SK-N-SH (cell line): Measurements from ENCODE around the gene MYO16. TPM values are rescaled to one million over a fixed set of nuclear protein-coding genes. Genes with fewer than 3 reads are reported as not detected.

Experiments
- CTCF ChIA-PET: fragments of 300-600, 350-600 bp; formaldehyde crosslinking; extraction: SDS; loops from one replicate; lab custom pipeline; 2021; lab: Yijun Ruan, JAX
- POLR2A ChIA-PET: fragments of 350-600 bp; sonication (Branson Sonifier 250); formaldehyde crosslinking; extraction: SDS; loops from one replicate; lab custom pipeline; 2020; ENCODE audit warnings: antibody characterized with exemption, inconsistent platforms; lab: Yijun Ruan, JAX
- DNase-seq: peaks from one replicate; pipeline ENCODE4 v3.0.0; 2012
- H2AFZ ChIP-seq: fragments of 200-600 bp; sonication (generic); 2 replicates; pipeline ENCODE4 v1.8.1; 2016; ENCODE audit warnings: antibody characterized with exemption, mild to moderate bottlenecking, low read depth
- H3F3A ChIP-seq: fragments of 200-600 bp; sonication (generic); replicated peaks from 2 replicates; pipeline ENCODE3; 2016; ENCODE audit warnings: antibody characterized with exemption, mild to moderate bottlenecking; ENCODE audit not compliant: insufficient read depth
- H3K27ac ChIP-seq, 2 experiments: fragments of 200-500 bp in 1 of 2; fragments of 200-600 bp in 1 of 2; sonication (Bioruptor generic) in 1 of 2; sonication (generic), shearing (Covaris generic) in 1 of 2; 2 replicates each; pipeline versions ENCODE4 v1.5.1 to v1.6.1; 2014 to 2016; ENCODE audit warnings: low read depth in 2 of 2, inconsistent platforms in 1 of 2, low read length in 1 of 2, mild to moderate bottlenecking in 1 of 2, mixed read lengths in 1 of 2
- H3K27me3 ChIP-seq: fragments of 200-600 bp; sonication (generic), shearing (Covaris generic); 2 replicates; pipeline ENCODE4 v1.6.1; 2016; ENCODE audit warnings: mixed run types; ENCODE audit not compliant: insufficient read depth
- H3K36me3 ChIP-seq, 2 experiments: fragments of 200-500 bp in 1 of 2; fragments of 200-600 bp in 1 of 2; sonication (Bioruptor generic) in 1 of 2; sonication (generic) in 1 of 2; replicated peaks in 1 of 2; 2 replicates each; pipeline versions ENCODE3 to v1.5.1; 2014 to 2016; ENCODE audit warnings: low read length in 1 of 2, mild to moderate bottlenecking in 1 of 2; ENCODE audit not compliant: insufficient read depth in 2 of 2, control insufficient read depth in 1 of 2
- H3K4me1 ChIP-seq, 2 experiments: fragments of 200-500 bp in 1 of 2; fragments of 200-600 bp in 1 of 2; sonication (Bioruptor generic) in 1 of 2; sonication (generic), shearing (Covaris generic) in 1 of 2; 2 replicates each; pipeline versions ENCODE4 v1.5.1 to v1.6.1; 2014 to 2016; ENCODE audit warnings: low read depth in 1 of 2, low read length in 1 of 2, mixed run types in 1 of 2; ENCODE audit not compliant: insufficient read depth in 2 of 2, control insufficient read depth in 1 of 2
- H3K4me2 ChIP-seq: fragments of 200-600 bp; sonication (generic), shearing (Covaris generic); 2 replicates; pipeline ENCODE4 v1.6.1; 2017; ENCODE audit warnings: mixed run types
- H3K4me3 ChIP-seq, 2 experiments: fragments of 200-500 bp in 1 of 2; fragments of 200-600 bp in 1 of 2; sonication (Bioruptor generic) in 1 of 2; sonication (generic), shearing (Covaris generic) in 1 of 2; 2 replicates each; pipeline versions ENCODE4 v1.5.1 to v1.8.1; 2014 to 2016; ENCODE audit warnings: low read depth in 2 of 2, inconsistent platforms in 1 of 2, low read length in 1 of 2, mild to moderate bottlenecking in 1 of 2, mixed read lengths in 1 of 2, moderate library complexity in 1 of 2
- H3K79me2 ChIP-seq: fragments of 200-600 bp; sonication (generic); 2 replicates; pipeline ENCODE4 v1.8.1; 2017; ENCODE audit warnings: mild to moderate bottlenecking; ENCODE audit not compliant: insufficient read depth
- H3K9ac ChIP-seq: fragments of 200-600 bp; sonication (generic); 2 replicates; pipeline ENCODE4 v1.6.1; 2017; ENCODE audit warnings: mixed run types
- H3K9me2 ChIP-seq: fragments of 200-600 bp; sonication (generic); 2 replicates; pipeline ENCODE4 v1.6.1; 2017; ENCODE audit warnings: mixed run types
- H3K9me3 ChIP-seq: fragments of 200-600 bp; sonication (generic); 2 replicates; pipeline ENCODE4 v1.6.1; 2017; ENCODE audit warnings: mixed run types, mild to moderate bottlenecking, moderate library complexity
- H4K20me1 ChIP-seq: fragments of 200-600 bp; sonication (generic); 2 replicates; pipeline ENCODE4 v1.6.1; 2017; ENCODE audit warnings: mild to moderate bottlenecking, mixed run types; ENCODE audit not compliant: insufficient read depth
- ELF1 ChIP-seq: IDR thresholded peaks from 2 replicates; pipeline ENCODE4 v1.4.0; 2012
- EP300 ChIP-seq, 2 experiments: IDR thresholded peaks; 2 replicates each; pipeline versions ENCODE4 v1.4.0 to v1.6.1; 2012; ENCODE audit warnings: borderline replicate concordance in 1 of 2, low read depth in 1 of 2, low read length in 1 of 2
- FOXM1 ChIP-seq: IDR thresholded peaks from 2 replicates; pipeline ENCODE4 v1.4.0; 2012; ENCODE audit warnings: low read depth, mild to moderate bottlenecking
- GABPA ChIP-seq: IDR thresholded peaks from 2 replicates; pipeline ENCODE4 v1.4.0; 2012; ENCODE audit warnings: low read depth, mild to moderate bottlenecking
- JUND ChIP-seq: IDR thresholded peaks from 2 replicates; pipeline ENCODE4 v1.4.0; 2012
- MEF2A ChIP-seq: IDR thresholded peaks from 2 replicates; pipeline ENCODE4 v1.4.0; 2012; ENCODE audit warnings: low read depth, borderline replicate concordance
- MXI1 ChIP-seq: IDR thresholded peaks from 2 replicates; pipeline ENCODE4 v1.6.1; 2012; ENCODE audit warnings: mild to moderate bottlenecking, low read depth, low read length, improper control_type of control experiment
- NRF1 ChIP-seq: IDR thresholded peaks from 2 replicates; pipeline ENCODE4 v1.6.1; 2012; ENCODE audit warnings: low read depth, mild to moderate bottlenecking, low read length
- POLR2AphosphoS5 ChIP-seq: IDR thresholded peaks from 2 replicates; pipeline ENCODE4 v1.6.1; 2012; ENCODE audit warnings: low read depth, low read length
- RAD21 ChIP-seq: IDR thresholded peaks from 2 replicates; pipeline ENCODE4 v1.6.1; 2012; ENCODE audit warnings: mild to moderate bottlenecking, low read length
- SIN3A ChIP-seq: IDR thresholded peaks from 2 replicates; pipeline ENCODE4 v1.6.1; 2012; ENCODE audit warnings: low read depth, mild to moderate bottlenecking, low read length, moderate library complexity, borderline replicate concordance
- TAF1 ChIP-seq: IDR thresholded peaks from 2 replicates; pipeline ENCODE4 v1.6.1; 2012; ENCODE audit warnings: low read depth, mild to moderate bottlenecking, low read length, moderate library complexity, borderline replicate concordance
- TCF12 ChIP-seq: IDR thresholded peaks from 2 replicates; pipeline ENCODE4 v1.4.0; 2012
- TEAD4 ChIP-seq: IDR thresholded peaks from 2 replicates; pipeline ENCODE4 v1.4.0; 2012; ENCODE audit warnings: mild to moderate bottlenecking, borderline replicate concordance; ENCODE audit not compliant: insufficient read depth
- YY1 ChIP-seq: IDR thresholded peaks from 2 replicates; pipeline ENCODE4 v1.4.0; 2012; ENCODE audit warnings: low read depth, mild to moderate bottlenecking
- WGBS: methylation state at CpG from one replicate; pipeline ENCODE4 v1.1.6; 2017; ENCODE audit warnings: low lambda C conversion rate; 5-methylcytosine and 5-hydroxymethylcytosine counted together
- polyA plus RNA-seq, 3 experiments: library from polyadenylated mRNA; depleted of rRNA; stranded (reverse); fragments of >200 nt; gene quantifications; 2 replicates each; pipeline ENCODE4 v1.2.3, GENCODE V29; 2012
- TF ChIP-seq, protein P1 (sequence below): IDR thresholded peaks from 2 replicates; pipeline ENCODE4 v1.4.0; 2012; ENCODE audit warnings: low read depth, borderline replicate concordance
- TF ChIP-seq, protein P2 (sequence below): IDR thresholded peaks from 2 replicates; pipeline ENCODE4; 2012
- TF ChIP-seq, protein P3 (sequence below): IDR thresholded peaks from 2 replicates; pipeline ENCODE4 v1.4.0; 2012; ENCODE audit warnings: low read depth, borderline replicate concordance
- TF ChIP-seq, protein P4 (sequence below): IDR thresholded peaks from 2 replicates; pipeline ENCODE4 v1.6.1; 2012; ENCODE audit warnings: mild to moderate bottlenecking, low read depth, low read length, moderate library complexity

Gene MYO16
- polyA plus RNA-seq, 1 of the 3 experiments (the other 2 are of a cell fraction): 0.07 TPM

DNA sequence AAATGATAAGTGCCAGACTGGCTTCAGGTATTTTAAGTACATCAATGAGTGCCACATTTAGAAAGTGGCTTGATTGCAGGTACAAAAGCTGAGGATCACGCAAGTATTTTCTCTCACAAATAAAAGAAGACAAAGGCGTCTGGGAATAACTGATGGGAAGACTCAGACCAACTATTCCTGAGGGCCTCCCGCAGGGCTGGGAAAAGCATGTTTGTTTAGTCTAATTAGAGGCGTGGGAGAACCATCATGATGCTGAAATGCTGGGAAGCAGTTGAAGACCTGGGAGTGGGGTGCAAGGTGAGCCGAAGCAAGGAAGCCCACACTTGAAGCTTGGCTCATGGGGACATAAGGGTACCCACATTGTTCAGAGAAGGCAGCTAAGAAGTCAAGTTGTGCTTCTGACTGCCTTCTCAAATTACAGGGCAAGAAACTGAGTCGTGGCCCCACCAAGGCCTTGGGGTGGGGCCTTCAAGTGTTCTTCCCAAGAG, 536.0 kb downstream of the MYO16 start:
- CTCF ChIA-PET: no interaction called here

More for the DNA sequence above, 536.0 kb downstream of the MYO16 start:
- Histone ChIP-seq H3K9ac (no peak overlapping the region), H3K27ac (no peak overlapping the region), H2AFZ (no peak overlapping the region), H3K4me3 (no peak overlapping the region), H3F3A (no peaks in the 10 kb centered on the region), H3K79me2 (no peaks in the 10 kb centered on the region), H3K4me2 (no peak overlapping the region), H4K20me1 (no peaks in the 10 kb centered on the region), H3K27me3 (no peaks in the 10 kb centered on the region), H3K36me3 (no peaks in the 10 kb centered on the region), H3K9me2 (no peaks in the 10 kb centered on the region), H3K4me1 (no peaks in the 10 kb centered on the region; a peak in 1 of 4 replicates), H3K9me3 (no peaks in the 10 kb centered on the region)
- TF ChIP-seq, protein P1, sequence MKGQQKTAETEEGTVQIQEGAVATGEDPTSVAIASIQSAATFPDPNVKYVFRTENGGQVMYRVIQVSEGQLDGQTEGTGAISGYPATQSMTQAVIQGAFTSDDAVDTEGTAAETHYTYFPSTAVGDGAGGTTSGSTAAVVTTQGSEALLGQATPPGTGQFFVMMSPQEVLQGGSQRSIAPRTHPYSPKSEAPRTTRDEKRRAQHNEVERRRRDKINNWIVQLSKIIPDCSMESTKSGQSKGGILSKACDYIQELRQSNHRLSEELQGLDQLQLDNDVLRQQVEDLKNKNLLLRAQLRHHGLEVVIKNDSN: no peak
- TF ChIP-seq, protein P2, sequence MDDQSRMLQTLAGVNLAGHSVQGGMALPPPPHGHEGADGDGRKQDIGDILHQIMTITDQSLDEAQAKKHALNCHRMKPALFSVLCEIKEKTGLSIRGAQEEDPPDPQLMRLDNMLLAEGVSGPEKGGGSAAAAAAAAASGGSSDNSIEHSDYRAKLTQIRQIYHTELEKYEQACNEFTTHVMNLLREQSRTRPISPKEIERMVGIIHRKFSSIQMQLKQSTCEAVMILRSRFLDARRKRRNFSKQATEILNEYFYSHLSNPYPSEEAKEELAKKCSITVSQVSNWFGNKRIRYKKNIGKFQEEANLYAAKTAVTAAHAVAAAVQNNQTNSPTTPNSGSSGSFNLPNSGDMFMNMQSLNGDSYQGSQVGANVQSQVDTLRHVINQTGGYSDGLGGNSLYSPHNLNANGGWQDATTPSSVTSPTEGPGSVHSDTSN: no peak
- no peak for TF ChIP-seq RAD21
- TF ChIP-seq MXI1: no peak
- no peak for TF ChIP-seq MEF2A
- TF ChIP-seq JUND: no peak
- TF ChIP-seq EP300 (IDR thresholded peaks at IDR 0.05; ENCODE audit: borderline replicate concordance in 1 of 2, low read depth in 1 of 2, low read length in 1 of 2): no peak
- TF ChIP-seq, protein P3, sequence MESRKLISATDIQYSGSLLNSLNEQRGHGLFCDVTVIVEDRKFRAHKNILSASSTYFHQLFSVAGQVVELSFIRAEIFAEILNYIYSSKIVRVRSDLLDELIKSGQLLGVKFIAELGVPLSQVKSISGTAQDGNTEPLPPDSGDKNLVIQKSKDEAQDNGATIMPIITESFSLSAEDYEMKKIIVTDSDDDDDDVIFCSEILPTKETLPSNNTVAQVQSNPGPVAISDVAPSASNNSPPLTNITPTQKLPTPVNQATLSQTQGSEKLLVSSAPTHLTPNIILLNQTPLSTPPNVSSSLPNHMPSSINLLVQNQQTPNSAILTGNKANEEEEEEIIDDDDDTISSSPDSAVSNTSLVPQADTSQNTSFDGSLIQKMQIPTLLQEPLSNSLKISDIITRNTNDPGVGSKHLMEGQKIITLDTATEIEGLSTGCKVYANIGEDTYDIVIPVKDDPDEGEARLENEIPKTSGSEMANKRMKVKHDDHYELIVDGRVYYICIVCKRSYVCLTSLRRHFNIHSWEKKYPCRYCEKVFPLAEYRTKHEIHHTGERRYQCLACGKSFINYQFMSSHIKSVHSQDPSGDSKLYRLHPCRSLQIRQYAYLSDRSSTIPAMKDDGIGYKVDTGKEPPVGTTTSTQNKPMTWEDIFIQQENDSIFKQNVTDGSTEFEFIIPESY: no peak
- TF ChIP-seq TCF12: no peak
- TF ChIP-seq TEAD4: no peak
- no peak for TF ChIP-seq SIN3A
- no peak for TF ChIP-seq NRF1
- TF ChIP-seq, protein P4, sequence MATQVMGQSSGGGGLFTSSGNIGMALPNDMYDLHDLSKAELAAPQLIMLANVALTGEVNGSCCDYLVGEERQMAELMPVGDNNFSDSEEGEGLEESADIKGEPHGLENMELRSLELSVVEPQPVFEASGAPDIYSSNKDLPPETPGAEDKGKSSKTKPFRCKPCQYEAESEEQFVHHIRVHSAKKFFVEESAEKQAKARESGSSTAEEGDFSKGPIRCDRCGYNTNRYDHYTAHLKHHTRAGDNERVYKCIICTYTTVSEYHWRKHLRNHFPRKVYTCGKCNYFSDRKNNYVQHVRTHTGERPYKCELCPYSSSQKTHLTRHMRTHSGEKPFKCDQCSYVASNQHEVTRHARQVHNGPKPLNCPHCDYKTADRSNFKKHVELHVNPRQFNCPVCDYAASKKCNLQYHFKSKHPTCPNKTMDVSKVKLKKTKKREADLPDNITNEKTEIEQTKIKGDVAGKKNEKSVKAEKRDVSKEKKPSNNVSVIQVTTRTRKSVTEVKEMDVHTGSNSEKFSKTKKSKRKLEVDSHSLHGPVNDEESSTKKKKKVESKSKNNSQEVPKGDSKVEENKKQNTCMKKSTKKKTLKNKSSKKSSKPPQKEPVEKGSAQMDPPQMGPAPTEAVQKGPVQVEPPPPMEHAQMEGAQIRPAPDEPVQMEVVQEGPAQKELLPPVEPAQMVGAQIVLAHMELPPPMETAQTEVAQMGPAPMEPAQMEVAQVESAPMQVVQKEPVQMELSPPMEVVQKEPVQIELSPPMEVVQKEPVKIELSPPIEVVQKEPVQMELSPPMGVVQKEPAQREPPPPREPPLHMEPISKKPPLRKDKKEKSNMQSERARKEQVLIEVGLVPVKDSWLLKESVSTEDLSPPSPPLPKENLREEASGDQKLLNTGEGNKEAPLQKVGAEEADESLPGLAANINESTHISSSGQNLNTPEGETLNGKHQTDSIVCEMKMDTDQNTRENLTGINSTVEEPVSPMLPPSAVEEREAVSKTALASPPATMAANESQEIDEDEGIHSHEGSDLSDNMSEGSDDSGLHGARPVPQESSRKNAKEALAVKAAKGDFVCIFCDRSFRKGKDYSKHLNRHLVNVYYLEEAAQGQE: no peak
- TF ChIP-seq ELF1: no peak
- no peak for TF ChIP-seq GABPA
- no peak for TF ChIP-seq POLR2AphosphoS5
- TF ChIP-seq FOXM1: no peak
- TF ChIP-seq TAF1: no peak
- no peak for TF ChIP-seq YY1
- 75% methylated on average over 6 of the region's 6 CpGs for WGBS
- POLR2A ChIA-PET: no interaction called here
- DNase-seq: no peak
